Uterus (tissue), 4 donors: ENCODE data around the gene VAMP2. TPM values are rescaled to one million over a fixed set of nuclear protein-coding genes. Genes with fewer than 3 reads are reported as not detected.

Experiments used
- DNase-seq, 2 donors: peaks; one replicate each; pipeline ENCODE4 v3.0.0-alpha.2; 2019 to 2020
- H3K27ac ChIP-seq, 2 donors: fragments of 200-600 bp; sonication (generic); 1 replicate in 1 of 2; 2 replicates in 1 of 2; pipeline ENCODE4 v1.5.1; 2016 to 2018
- H3K27me3 ChIP-seq, 2 donors: fragments of 200-600 bp; sonication (generic); one replicate each; pipeline ENCODE4 v1.5.1; 2018 to 2019; ENCODE audit warnings: control low read depth in 1 of 2
- H3K36me3 ChIP-seq, 2 donors: fragments of 200-600 bp; sonication (generic); one replicate each; pipeline ENCODE4 v1.5.1; 2019; ENCODE audit warnings: control low read depth in 1 of 2
- H3K4me1 ChIP-seq, 2 donors: fragments of 200-600 bp; sonication (generic); one replicate each; pipeline ENCODE4 v1.5.1; 2018 to 2019; ENCODE audit warnings: control low read depth in 1 of 2
- H3K4me3 ChIP-seq, 2 donors: fragments of 200-600 bp; sonication (generic); 1 replicate in 1 of 2; 2 replicates in 1 of 2; pipeline ENCODE4 v1.5.1; 2018 to 2019; ENCODE audit warnings: mild to moderate bottlenecking in 1 of 2
- H3K9me3 ChIP-seq, 2 donors: fragments of 200-600 bp; sonication (generic); one replicate each; pipeline ENCODE4 v1.5.1; 2019; ENCODE audit warnings: control low read depth in 1 of 2
- POLR2A ChIP-seq, 2 donors: fragments of 450-650 bp; IDR thresholded peaks; one replicate each; pipeline ENCODE4 v1.6.1; 2016; ENCODE audit warnings: antibody characterized with exemption in 2 of 2, mild to moderate bottlenecking in 1 of 2, moderate library complexity in 1 of 2
- intact Hi-C: fragments of 100-400 bp; cut with DNase I; formaldehyde crosslinking; loops from one replicate; pipeline ENCODE4 v1.15.1; 2023; ENCODE audit warnings: low total_unique reads
- total RNA-seq, 4 donors: library from RNA; depleted of rRNA in 3 of 4; stranded (reverse); fragments of >200 nt in 3 of 4; gene quantifications; one replicate each; pipeline versions ENCODE4 v1.1.0 to v1.2.4, GENCODE V29; 2014 to 2023
- TF ChIP-seq, protein P1 (sequence below), 4 experiments: fragments of 200-600 bp in 2 of 4; fragments of 450-650 bp in 2 of 4; sonication (generic) in 2 of 4; IDR thresholded peaks; one replicate each; pipeline ENCODE4 v1.5.1; 2016 to 2019; ENCODE audit warnings: antibody characterized with exemption in 4 of 4, mild to moderate bottlenecking in 2 of 4, moderate library complexity in 1 of 4
- donor health status: DM: yes; HTN: yes; CAD: no.

VAMP2 gene
- total RNA-seq, 4 donors from 2014 or later, result 6.7 to 150 (median 14.1) TPM

- H3K4me1 ChIP-seq, result peaks cover 8 to 13% of the 10 kb centered on the region in 2 donors
- intact Hi-C loops, result loop anchor here (5.0 to 10.0 kb wide), 2 partner anchors 36 to 62 kb away; partner anchors contain the start of gene HES7
- no peaks in the 10 kb centered on the region for H3K9me3 ChIP-seq
- H3K27ac ChIP-seq, result peak overlapping the region; percentile 97 to 99
- TF ChIP-seq, protein P1, sequence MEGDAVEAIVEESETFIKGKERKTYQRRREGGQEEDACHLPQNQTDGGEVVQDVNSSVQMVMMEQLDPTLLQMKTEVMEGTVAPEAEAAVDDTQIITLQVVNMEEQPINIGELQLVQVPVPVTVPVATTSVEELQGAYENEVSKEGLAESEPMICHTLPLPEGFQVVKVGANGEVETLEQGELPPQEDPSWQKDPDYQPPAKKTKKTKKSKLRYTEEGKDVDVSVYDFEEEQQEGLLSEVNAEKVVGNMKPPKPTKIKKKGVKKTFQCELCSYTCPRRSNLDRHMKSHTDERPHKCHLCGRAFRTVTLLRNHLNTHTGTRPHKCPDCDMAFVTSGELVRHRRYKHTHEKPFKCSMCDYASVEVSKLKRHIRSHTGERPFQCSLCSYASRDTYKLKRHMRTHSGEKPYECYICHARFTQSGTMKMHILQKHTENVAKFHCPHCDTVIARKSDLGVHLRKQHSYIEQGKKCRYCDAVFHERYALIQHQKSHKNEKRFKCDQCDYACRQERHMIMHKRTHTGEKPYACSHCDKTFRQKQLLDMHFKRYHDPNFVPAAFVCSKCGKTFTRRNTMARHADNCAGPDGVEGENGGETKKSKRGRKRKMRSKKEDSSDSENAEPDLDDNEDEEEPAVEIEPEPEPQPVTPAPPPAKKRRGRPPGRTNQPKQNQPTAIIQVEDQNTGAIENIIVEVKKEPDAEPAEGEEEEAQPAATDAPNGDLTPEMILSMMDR (IDR thresholded peaks at IDR 0.05), result no peak
- no peak for TF ChIP-seq POLR2A (IDR thresholded peaks at IDR 0.05)
- H3K4me3 ChIP-seq, result peak overlapping the region; percentile 62 to 66
- DNase-seq, result no peak
- H3K27me3 ChIP-seq, result no peaks in the 10 kb centered on the region
- H3K36me3 ChIP-seq, result no peaks in the 10 kb centered on the region
Observed at GRCh38 chr17:8186446-8186786, 23.7 kb upstream of the VAMP2 start.

- intact Hi-C loops, result loop anchor here (5.0 to 10.0 kb wide), 2 partner anchors 36 to 61 kb away; partner anchors contain the start of gene HES7
- Histone ChIP-seq H3K27ac (peak overlapping the region; percentile 97 to 99), H3K4me3 (peak overlapping the region; percentile 62 to 66), H3K9me3 (no peaks in the 10 kb centered on the region), H3K27me3 (no peaks in the 10 kb centered on the region), H3K36me3 (no peaks in the 10 kb centered on the region), H3K4me1 (peaks cover 6 to 13% of the 10 kb centered on the region in 2 donors)
- TF ChIP-seq POLR2A (IDR thresholded peaks at IDR 0.05), result peak in 1 of 2 donors; percentile 2
- TF ChIP-seq, protein P1 (IDR thresholded peaks at IDR 0.05), result peak in 1 of 4 experiments; percentile 7
- DNase-seq, result peak; percentile 92
Observed at GRCh38 chr17:8185582-8186445, 23.1 kb upstream of the VAMP2 start.

- no peak for DNase-seq
- peak overlapping the region; percentile 85 to 96 for H3K27ac ChIP-seq
- no peaks in the 10 kb centered on the region for H3K36me3 ChIP-seq
- H3K27me3 ChIP-seq, result no peaks in the 10 kb centered on the region
- no peak for TF ChIP-seq POLR2A (IDR thresholded peaks at IDR 0.05)
- TF ChIP-seq, protein P1 (IDR thresholded peaks at IDR 0.05), result no peak
- peaks cover 0 to 11% of the 10 kb centered on the region in 2 donors for H3K4me1 ChIP-seq
- no peaks in the 10 kb centered on the region for H3K9me3 ChIP-seq
- intact Hi-C loops, result no loop called here
- peak overlapping the region in 1 of 2 donors; percentile 72 for H3K4me3 ChIP-seq
Observed at GRCh38 chr17:8176998-8177731, 14.4 kb upstream of the VAMP2 start.

- TF ChIP-seq POLR2A (IDR thresholded peaks at IDR 0.05), result peak; percentile 64
- TF ChIP-seq, protein P1 (IDR thresholded peaks at IDR 0.05), result peak in 1 of 4 experiments; percentile 6
- no peaks in the 10 kb centered on the region for H3K9me3 ChIP-seq
- H3K4me1 ChIP-seq, result peaks cover 0 to 11% of the 10 kb centered on the region in 2 donors
- no peaks in the 10 kb centered on the region for H3K27me3 ChIP-seq
- DNase-seq, result peak; percentile 84 to 85
- H3K27ac ChIP-seq, result peak within 1 kb of the TSS; percentile 85 to 96
- H3K4me3 ChIP-seq, result peak within 1 kb of the TSS; percentile 48 to 72
- no peaks in the 10 kb centered on the region for H3K36me3 ChIP-seq
- intact Hi-C loops, result no loop called here
Observed at GRCh38 chr17:8176197-8176940, 13.6 kb upstream of the VAMP2 start, which contains the start of gene TMEM107. TSS of gene TMEM107 (minus strand) at chr17:8176380. CDS start at chr17:8176286, 94 bp downstream.
